Measurements from ENCODE around the gene CCNF.

The CCNF gene

GRCh38 chr16:2501946-2502895 is 73.0 kb downstream of the CCNF start:
- no peak overlapping the region for H3K4me3 ChIP-seq (ENCODE audit: low read depth, low read length)
- in situ Hi-C loops (cut with HindIII; ENCODE audit: low sequenced_read_pairs) = no loop called here

GRCh38 chr16:2505695-2506094 is 76.4 kb downstream of the CCNF start:
- TF ChIP-seq, protein P1, sequence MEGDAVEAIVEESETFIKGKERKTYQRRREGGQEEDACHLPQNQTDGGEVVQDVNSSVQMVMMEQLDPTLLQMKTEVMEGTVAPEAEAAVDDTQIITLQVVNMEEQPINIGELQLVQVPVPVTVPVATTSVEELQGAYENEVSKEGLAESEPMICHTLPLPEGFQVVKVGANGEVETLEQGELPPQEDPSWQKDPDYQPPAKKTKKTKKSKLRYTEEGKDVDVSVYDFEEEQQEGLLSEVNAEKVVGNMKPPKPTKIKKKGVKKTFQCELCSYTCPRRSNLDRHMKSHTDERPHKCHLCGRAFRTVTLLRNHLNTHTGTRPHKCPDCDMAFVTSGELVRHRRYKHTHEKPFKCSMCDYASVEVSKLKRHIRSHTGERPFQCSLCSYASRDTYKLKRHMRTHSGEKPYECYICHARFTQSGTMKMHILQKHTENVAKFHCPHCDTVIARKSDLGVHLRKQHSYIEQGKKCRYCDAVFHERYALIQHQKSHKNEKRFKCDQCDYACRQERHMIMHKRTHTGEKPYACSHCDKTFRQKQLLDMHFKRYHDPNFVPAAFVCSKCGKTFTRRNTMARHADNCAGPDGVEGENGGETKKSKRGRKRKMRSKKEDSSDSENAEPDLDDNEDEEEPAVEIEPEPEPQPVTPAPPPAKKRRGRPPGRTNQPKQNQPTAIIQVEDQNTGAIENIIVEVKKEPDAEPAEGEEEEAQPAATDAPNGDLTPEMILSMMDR (IDR thresholded peaks at IDR 0.05; ENCODE audit: low read depth, low read length, missing control alignments) = no peak
- no peak overlapping the region for H3K4me3 ChIP-seq (ENCODE audit: low read depth, low read length)
- no peak for DNase-seq (ENCODE audit: low read depth)
- in situ Hi-C loops (cut with HindIII; ENCODE audit: low sequenced_read_pairs) = no loop called here

More at GRCh38 chr16:2501946-2502895, 73.0 kb downstream of the CCNF start:
- TF ChIP-seq, protein P1 (IDR thresholded peaks at IDR 0.05; ENCODE audit: low read depth, low read length, missing control alignments) = no peak
- no peak for DNase-seq (ENCODE audit: low read depth)

- TF ChIP-seq, protein P1 (IDR thresholded peaks at IDR 0.05; ENCODE audit: low read depth, low read length, missing control alignments) = no peak
- in situ Hi-C loops (cut with HindIII; ENCODE audit: low sequenced_read_pairs) = no loop called here
- no peak for DNase-seq (ENCODE audit: low read depth)
- no peak overlapping the region for H3K4me3 ChIP-seq (ENCODE audit: low read depth, low read length)
Measured at GRCh38 chr16:2507052-2507659, 77.9 kb downstream of the CCNF start.

DNA sequence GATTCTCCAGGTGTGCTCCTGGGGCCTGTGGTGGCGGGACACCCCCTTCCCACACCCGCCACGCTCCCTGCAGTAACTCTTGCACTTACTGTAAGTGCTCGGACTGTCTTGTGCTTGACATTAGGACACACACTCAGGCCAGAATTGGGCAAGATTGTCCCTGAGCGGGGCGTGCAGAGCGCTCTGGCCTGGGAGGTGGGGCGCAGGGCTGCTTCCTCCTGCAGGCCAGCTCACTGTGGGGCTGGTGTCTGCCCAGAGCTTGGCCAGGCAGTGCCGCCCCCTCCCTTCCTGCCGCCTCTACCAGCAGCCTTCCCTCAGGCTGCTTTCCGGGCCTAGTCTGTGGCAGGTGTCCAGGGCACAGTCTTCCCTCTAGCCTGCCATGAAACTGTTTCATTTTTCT is 78.4 kb downstream of the CCNF start:
- TF ChIP-seq, protein P1 (IDR thresholded peaks at IDR 0.05; ENCODE audit: low read depth, low read length, missing control alignments) = no peak
- H3K4me3 ChIP-seq (ENCODE audit: low read depth, low read length) = no peak overlapping the region
- DNase-seq (ENCODE audit: low read depth) = no peak
- in situ Hi-C loops (cut with HindIII; ENCODE audit: low sequenced_read_pairs) = no loop called here
